ENCODE data around the gene BAD.
A peak's percentile ranks its signal among the peaks of the same experiment; 100 is the strongest.

The BAD gene

DNA sequence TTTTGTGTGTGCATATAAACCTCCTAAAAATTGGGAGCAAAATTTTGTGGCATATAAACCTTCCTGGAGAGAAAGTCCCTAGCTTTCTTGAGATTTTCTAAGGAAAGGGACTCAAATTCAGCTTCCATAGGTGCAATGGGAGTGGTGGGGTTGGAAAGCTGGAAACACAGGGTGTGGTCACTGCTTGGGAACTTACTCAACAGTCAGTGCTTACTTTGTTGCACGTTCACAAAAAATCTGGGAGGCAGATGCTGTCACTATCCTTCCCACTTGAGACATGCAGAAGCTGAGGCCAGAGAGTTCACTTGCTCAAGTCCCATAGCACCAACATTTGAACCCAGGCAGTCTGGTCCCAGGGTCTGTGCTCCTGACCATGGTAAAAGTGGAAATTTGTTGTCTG lies 11.8 kb upstream of the BAD start:
- no peak for DNase-seq (ENCODE audit: low read depth in 2 of 2)

DNA sequence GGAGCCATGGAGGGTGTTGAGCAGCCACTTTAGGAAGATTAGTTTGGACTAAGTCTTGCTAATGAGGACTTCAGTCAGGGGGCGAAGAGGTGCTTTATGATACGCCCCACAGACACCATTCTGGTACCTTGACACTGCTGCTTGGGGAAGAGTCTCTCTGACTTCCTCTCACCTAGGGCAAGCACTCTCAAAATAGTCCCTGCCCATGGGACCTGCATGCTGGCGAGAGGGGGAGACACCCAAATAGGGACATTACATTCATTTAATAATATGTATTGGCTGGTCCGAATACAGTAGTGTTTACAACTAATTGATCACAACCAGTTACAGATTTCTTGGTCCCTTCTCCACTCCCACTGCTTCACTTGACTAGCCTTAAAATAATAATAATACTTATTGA lies 11.3 kb upstream of the BAD start:
- no peak for DNase-seq (ENCODE audit: low read depth in 2 of 2)

DNA sequence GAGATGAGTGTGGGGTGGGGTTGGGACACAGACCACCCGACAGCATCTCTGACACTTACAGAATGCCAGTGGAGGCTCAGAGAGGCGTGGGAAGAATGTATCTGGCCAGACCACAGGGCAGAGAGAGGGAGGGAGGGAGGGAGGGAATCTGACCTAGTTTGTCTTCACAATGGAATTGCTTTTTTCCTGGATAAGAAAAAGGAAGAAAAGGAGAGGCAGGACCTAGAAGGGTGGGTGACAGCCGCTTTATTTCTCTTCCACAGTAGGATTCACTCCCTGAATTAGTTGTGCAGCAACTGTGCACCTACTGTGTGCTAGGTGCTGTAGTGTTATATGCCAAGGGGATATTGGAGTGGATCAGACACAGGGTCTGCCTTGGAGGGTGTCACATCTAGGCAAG lies 10.3 kb upstream of the BAD start:
- no peak for DNase-seq (ENCODE audit: low read depth in 2 of 2)

DNA sequence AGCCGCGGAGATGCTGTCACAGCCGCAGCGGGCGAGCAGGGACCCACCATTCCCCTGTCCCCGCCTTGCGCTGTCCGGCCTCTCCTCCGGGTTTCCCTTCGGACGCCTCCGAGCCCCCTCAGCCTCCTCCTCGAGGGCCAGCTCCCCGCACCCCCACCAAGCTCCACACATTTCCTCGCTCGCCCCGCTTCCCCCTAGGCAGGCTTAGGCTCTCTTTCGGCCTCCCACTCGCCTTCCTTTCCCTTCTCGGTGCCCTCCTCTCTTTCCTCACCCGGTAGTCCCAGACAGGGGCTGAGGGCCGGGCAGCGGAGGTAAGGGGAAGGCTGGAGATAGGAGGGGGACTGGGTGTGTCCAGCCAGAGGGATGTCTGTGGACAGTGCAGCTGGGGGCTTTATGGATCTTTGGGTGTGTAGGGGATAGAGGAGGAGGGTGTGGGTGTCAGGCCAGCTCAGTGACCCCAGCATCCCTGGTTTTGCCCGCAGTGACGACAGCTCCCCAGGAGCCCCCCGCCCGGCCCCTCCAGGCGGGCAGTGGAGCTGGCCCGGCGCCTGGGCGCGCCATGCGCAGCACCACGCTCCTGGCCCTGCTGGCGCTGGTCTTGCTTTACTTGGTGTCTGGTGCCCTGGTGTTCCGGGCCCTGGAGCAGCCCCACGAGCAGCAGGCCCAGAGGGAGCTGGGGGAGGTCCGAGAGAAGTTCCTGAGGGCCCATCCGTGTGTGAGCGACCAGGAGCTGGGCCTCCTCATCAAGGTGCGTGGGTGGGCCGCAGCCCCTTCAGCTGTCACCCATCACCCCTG lies 8.2 kb upstream of the BAD start:
- no peak for DNase-seq (ENCODE audit: low read depth in 2 of 2)

DNA sequence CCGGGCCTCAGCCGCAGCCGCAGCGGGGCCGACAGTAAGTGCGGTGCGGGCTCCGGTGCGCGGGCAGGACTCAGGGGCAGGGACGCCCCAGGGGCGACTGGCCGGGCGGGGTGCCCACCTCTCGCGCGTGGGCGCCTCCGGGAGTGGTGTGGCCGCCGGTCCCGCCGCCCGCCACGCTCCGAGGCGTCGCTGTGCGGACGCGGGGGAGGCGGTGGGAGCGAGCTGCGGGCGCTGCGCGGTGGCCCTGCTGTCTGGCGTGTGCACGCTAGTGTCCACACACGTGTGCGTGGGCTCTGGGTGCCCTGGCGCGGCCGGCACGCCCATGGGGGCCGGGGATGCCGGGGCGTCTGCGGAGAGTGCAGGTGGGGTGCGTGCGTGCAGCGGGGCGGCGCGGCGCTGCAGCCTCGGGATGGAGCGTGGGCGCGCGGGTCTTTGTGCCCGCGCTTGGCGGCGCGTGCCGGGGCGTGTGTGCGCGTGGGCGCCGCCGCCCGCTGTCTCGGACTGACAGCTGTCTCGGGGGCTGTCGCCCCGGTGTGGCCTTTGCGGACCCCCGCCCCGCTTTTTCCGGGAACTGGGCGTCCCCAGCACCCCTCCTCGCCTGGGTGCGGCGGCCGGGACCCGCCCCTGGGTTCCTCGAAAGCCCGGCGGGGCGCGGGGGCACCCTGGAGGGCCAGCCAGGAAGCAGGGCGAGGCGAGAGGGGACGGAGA lies 7.4 kb upstream of the BAD start:
- DNase-seq (ENCODE audit: low read depth in 2 of 2): no peak

DNA sequence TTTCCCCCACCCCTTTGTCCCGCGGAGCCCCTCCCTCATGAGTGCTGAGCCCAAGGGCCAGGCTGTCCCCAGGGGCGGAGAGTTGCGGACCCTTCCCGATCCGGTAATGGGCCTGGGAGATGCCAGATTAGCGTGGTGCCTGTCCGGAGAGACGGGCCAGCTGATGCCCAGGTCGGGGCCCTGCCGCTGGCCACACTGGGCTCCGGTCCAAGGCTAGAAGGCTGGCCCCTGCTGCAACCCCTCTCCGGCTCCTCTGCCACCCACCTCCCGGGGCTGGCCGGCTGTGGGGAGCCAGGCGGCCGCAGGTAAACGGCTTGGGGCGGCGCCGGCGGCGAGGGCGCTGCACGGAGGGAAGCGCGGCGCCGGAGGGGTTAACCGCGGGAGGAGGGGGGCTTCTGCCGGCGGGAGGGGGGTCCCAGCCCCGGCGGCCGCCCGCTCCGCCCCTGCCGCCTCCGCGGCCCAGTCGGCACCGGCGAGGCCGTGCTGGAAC lies 6.8 kb upstream of the BAD start, which contains the start of gene KCNK4:
KCNK4 (plus strand) TSS at position 41 of the 490 bp plus-strand sequence. CDS start 1,717 bp downstream, outside the sequence.
- DNase-seq (ENCODE audit: low read depth in 2 of 2): no peak

DNA sequence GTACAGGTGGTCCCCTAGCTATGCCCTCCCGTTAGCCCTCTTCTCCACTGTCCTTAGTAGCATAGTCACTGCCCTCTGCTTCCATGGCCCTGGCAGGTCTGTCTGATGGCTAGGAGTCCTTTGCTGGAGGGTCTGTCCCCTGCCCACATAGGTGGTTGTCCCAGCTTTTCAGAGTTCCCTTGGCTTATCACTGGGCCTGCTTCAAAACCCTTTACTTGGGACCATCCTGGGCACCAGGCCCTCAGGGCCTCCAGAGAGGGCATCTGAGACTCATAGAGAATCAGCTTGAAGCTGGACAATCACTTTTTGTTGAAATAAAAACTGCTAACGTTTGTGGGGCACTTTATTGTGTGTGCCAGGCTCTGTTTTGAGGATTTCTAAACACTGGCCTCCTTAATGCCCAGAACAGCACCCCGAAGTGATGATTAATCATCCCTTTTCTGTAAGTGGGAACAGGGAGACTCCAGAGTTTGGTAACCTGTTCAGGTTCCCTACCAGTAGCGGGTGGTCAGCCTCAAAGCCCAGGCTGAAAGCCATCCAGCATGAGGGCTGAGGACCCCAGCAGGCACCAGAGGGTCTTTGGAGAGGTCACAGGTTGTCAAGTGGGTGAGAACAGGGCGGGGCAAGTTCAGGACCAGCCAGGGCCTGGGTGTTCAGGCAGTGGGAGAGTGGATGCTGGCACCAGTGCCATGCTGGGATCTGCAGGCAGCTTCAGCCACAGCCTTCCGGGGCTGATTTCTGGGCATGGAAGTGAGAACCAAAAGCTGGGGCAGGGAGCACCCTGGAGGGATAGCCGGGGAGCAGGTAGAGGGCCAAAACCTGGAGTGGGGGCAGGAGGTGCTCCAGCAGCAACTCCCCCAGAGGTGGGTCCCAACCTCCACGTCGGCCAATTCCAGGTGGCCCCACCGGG lies 6.1 kb upstream of the BAD start:
- DNase-seq (ENCODE audit: low read depth in 2 of 2): no peak

DNA sequence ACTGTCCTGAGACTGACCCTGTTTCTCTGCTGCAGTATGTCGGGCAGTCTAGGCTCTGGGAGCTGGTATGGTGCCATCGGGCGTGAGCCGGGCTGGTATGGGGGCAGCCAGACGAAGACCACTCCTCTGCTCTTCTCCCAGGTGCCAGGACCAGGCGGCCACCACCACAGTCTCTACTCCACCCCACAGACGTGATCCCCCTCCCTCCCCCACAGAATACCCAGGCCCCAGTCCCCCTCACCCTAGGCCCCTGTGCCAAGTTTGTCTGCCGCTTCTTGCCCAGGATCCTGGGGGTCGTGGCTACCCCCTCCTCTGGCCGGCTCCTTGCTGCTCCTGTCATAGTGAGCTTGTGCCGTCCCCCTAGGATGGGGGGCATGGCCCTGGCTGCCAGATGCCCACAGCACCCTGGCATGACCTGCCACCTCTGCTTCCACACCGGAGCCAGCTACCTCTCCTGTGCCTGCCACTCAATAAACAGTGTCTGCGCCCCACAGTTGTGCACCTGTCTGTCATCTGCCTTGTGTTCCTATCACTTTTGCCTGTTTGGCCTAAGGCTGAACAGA lies 4.6 kb upstream of the BAD start:
- DNase-seq (ENCODE audit: low read depth in 2 of 2): no peak

DNA sequence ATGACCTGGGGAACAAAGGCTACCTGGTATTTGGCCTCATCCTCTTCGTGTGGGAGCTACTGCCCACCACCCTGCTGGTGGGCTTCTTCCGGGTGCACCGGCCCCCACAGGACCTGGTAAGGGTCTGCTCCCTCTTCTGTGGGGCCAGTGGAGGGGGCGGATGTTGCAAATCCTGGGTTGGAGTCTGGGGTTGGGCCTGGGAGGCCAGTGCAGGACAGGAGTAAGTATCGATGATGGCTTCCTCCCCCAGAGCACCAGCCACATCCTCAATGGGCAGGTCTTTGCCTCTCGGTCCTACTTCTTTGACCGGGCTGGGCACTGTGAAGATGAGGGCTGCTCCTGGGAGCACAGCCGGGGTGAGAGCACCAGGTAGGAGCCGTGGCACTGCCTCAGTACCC lies 3.9 kb upstream of the BAD start:
- no peak for DNase-seq (ENCODE audit: low read depth in 2 of 2)

DNA sequence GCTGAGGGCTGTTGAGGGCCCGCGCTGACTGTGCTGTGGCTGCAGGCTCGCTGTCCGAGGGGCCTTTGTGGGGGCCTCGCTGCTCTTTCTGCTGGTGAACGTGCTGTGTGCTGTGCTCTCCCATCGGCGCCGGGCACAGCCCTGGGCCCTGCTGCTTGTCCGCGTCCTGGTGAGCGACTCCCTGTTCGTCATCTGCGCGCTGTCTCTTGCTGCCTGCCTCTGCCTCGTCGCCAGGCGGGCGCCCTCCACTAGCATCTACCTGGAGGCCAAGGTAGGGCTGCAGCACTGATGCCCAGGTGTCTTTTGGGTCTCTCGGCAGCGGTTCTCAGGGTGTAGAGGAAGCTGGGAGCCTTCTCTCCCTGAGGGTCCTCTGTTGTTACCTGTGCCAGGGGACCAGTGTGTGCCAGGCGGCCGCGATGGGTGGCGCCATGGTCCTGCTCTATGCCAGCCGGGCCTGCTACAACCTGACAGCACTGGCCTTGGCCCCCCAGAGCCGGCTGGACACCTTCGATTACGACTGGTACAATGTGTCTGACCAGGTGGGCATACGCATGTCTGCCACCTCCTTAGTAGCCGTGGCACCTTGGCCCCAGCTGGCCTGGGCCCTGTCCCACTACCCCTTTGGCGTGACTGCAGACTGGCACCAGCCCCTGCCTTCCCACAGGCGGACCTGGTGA lies 3.3 kb upstream of the BAD start:
- no peak for DNase-seq (ENCODE audit: low read depth in 2 of 2)

DNA sequence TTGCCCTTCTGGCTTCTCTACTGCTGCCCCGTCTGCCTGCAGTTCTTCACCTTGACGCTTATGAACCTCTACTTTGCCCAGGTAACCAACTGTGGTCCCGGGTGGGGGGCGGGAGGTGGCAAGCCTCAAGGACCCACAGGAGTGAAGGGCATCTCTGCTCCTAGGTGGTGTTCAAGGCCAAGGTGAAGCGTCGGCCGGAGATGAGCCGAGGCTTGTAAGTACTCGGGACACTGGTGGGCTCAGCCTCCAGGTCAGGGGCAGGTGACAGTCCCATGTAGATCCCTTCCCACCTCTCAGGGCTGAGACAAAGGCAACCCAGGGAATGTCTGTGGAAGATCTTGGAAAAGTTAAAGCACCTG lies 2.3 kb upstream of the BAD start:
- no peak for DNase-seq (ENCODE audit: low read depth in 2 of 2)

DNA sequence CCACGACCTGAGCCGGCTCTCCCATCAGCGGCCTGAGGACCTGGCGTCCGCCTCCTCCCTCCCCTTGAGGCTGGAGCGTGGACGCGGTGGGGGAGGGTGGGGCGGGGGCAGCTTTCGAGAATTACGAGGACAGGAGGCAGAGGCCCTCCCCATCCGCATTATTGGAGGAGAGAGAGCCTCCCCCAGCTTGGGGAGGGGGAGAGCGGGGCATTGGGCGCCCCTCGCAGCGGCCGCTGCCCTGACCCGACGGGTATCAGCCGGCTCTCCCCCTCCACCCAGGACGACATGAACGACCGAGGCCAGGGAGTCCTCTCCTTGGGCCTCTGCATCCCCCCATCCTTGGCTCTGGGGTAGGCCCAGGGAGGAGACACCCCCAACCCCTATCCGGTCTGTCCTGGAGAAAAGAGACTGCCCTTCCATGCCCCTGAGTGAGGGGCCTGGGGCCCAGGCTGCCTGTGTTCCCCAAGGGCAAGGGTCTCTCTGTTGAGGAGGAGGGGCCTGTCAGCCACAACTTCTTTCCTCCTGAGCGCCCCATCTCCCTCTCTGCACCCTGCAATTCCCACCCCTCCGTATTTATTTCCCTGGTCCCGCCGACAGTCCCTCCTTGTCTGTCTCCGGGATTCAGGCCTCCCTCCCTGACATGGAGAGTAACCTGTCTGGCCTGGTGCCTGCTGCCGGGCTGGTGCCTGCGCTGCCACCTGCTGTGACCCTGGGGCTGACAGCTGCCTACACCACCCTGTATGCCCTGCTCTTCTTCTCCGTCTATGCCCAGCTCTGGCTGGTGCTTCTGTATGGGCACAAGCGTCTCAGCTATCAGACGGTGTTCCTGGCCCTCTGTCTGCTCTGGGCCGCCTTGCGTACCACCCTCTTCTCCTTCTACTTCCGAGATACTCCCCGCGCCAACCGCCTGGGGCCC lies 1.7 kb upstream of the BAD start:
- no peak for DNase-seq (ENCODE audit: low read depth in 2 of 2)

DNA sequence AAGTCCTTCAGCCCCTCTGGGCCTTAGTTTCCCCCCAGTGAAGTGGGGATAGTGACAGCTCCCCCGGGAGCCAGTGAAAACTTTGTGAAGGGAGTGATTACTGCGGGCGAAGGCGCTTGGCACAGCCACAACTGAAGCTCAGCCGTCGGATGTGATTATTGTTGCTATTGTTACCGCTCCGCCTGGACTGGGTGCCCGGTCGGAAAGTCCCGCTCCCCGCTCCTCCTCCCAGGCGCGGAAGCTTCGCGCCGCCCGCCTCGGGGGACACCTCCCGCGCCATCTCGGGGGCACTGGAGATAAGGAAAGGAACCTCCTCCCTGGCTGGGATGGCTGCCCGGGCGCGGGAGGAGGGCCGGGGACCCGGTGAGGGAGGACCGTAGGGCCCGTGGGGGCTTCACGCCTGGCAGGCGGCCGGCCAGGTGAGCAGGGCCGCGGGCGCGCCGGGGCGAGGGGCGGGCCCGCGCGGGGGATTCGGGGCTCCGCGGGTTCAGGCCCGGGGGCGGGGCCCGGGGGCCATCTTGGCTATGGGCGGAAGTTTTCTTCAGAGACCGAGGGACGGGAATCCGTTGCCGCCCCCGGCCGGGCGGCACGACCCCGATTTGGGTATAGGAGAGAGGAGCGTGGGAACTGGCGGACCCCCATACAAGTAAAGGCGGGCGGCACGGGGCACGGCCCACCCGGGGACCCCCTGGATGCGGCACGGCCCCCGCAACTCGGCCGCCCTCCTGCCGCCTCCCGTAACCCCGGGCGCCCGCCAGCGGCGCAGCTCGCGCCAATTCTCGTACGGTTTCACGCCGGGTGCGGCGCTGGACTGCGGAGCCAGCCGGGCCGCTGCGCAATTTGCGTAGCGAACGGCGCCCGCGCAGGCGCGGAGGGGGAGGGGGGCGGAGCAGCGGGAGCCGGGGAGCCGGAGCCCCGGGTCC lies 758 bp upstream of the BAD start, which contains the start of gene GPR137:
GPR137 (plus strand) TSS at position 887 of the 923 bp plus-strand sequence. CDS start 677 bp downstream, outside the sequence.
- DNase-seq (ENCODE audit: low read depth in 2 of 2): peak; percentile 90 to 91

DNA sequence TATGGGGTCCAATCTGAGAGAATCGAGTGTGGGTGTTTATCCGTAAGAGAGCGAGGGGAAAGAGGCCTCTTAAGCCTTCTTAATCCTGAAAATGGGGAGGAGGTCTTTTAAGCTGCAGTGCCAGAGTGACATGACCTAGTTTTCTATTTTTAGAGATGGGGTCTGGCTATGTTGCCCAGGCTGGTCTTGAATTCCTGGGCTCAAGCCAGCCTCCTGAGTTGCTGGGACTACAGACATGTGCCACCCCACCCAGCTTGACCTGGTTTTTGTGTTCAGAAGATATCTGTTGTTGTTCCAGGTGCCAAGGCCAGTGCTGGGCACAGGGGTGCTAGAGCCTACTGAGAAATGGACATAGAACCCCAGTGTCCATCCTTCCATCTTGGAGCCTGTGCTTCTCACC lies 1.4 kb downstream of the BAD start:
- DNase-seq (ENCODE audit: low read depth in 2 of 2): no peak

DNA sequence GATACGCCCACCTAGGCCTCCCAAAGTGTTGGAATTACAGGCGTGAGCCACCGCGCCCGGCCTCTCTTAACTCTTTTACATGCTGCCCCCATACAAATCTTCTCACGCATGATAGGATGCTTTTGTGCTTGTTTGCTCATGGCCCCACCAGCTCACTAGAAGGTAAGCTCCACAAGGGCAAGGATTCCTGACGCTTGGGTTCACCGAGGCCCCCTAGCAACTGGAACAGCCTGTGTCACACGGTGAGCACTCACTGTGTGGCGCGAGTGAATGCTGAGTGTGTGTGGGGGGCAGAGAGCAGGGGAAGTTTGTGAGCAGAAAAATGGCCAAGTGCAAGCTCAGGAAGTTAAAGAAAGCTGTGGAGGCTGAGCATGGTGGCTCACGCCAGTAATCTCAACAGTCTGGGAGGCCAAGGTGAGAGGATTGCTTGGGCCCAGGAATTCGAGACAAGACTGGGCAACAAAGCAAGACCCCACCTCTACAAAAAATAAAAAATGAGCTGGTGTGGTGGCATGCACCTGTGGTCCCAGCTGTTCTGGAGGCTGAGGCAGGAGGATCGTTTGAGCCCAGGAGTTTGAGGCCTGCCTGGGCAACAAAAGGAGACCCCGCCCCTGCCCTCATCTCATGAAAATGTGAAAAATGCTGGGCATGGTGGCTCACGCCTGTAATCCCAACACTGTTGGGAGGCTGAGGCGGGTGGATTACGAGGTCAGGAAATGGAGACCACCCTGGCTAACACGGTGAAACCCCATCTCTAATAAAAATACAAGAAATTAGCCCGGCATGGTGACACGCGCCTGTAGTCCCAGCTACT lies 2.3 kb downstream of the BAD start:
- no peak for DNase-seq (ENCODE audit: low read depth in 2 of 2)

DNA sequence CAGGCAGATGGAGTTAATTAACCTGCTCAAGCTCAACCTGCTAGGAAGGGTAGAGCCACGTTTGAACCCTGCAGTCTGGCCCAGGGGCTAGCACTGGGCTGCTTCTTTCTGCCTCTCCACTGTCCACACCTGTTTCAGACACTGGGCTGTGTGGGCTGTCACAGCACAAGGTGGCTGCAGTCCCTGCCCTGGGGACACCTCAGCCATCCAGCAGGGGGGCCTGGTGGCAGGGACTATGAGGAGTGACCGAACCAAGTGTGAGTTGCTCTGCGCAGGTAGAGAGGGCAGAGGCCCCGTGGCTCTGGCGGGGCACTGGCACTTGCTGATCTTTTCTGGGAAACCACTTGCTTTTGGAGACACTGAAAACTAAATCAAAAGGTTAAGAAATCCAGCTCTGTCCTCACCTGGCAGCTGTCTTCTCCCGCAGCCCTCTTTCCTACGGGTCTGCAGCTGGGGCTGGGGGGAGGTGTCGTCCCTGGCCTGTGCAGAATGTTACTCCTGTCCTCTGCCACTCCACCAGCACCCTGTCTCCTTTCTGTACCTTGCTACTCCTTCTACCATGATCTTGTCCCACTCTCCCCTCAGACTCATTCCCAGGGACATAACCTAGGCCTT lies 5.8 kb downstream of the BAD start:
- DNase-seq (ENCODE audit: low read depth in 2 of 2): no peak

DNA sequence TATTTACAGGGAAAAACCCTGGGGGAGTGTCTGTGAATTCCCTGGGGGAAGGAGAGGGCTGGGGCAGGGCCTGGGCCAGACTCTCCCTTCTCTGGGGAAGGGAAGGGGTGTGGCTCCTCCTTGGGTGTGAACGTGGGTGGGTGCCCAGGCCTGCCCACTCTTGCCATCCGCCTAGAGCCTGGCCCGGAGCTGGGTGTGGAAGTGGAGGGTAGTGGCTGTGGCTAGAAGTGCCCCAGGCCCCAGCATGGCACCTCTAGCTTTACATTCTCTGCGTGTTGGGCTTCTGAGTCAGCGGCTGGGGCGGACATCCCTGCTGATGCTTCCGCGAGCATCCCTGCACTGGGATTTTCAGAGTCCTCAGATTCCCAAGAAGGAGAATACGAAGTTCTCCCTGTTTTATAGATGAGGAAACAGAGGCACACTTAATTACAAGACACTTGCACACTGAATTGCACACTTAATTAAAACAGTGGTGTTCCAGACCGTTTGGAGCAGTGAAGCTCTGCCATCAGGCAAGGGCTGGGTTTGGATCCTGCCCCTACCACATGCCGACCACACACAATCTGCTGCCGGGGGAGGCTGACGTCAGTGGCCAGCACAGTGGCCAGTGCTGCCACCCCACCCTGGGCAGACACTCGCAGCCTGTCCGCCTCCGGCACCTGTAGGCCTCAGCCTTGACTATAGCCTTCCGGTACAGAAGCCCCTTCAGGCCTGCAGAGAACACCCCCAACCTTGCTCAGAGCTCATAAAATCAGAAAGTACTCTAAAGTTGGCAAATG lies 7.6 kb downstream of the BAD start:
- DNase-seq (ENCODE audit: low read depth in 2 of 2): no peak

Data from stimulated activated CD4-positive, alpha-beta T cell treated with anti-CD3 and anti-CD28 coated beads, Interleukin-1b, Interleukin-23, amount 100 ng/mL, for 4 hours (primary cell).